RKO (cell line): ENCODE results near the gene CEP83.
A peak's percentile ranks its signal among the peaks of the same experiment; 100 is the strongest.
"Not testable (repeated sequence)": the region's sequence is repeated elsewhere in the genome, so short reads cannot be mapped to it uniquely, and the experiment has no call there.

Experiments
- DNase-seq: peaks from one replicate; pipeline ENCODE4 v3.0.0-alpha.2; 2016; ENCODE audit warnings: low spot score

Gene CEP83, protein sequence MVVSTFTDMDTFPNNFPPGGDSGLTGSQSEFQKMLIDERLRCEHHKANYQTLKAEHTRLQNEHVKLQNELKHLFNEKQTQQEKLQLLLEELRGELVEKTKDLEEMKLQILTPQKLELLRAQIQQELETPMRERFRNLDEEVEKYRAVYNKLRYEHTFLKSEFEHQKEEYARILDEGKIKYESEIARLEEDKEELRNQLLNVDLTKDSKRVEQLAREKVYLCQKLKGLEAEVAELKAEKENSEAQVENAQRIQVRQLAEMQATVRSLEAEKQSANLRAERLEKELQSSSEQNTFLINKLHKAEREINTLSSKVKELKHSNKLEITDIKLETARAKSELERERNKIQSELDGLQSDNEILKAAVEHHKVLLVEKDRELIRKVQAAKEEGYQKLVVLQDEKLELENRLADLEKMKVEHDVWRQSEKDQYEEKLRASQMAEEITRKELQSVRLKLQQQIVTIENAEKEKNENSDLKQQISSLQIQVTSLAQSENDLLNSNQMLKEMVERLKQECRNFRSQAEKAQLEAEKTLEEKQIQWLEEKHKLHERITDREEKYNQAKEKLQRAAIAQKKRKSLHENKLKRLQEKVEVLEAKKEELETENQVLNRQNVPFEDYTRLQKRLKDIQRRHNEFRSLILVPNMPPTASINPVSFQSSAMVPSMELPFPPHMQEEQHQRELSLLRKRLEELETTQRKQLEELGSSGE

DNA sequence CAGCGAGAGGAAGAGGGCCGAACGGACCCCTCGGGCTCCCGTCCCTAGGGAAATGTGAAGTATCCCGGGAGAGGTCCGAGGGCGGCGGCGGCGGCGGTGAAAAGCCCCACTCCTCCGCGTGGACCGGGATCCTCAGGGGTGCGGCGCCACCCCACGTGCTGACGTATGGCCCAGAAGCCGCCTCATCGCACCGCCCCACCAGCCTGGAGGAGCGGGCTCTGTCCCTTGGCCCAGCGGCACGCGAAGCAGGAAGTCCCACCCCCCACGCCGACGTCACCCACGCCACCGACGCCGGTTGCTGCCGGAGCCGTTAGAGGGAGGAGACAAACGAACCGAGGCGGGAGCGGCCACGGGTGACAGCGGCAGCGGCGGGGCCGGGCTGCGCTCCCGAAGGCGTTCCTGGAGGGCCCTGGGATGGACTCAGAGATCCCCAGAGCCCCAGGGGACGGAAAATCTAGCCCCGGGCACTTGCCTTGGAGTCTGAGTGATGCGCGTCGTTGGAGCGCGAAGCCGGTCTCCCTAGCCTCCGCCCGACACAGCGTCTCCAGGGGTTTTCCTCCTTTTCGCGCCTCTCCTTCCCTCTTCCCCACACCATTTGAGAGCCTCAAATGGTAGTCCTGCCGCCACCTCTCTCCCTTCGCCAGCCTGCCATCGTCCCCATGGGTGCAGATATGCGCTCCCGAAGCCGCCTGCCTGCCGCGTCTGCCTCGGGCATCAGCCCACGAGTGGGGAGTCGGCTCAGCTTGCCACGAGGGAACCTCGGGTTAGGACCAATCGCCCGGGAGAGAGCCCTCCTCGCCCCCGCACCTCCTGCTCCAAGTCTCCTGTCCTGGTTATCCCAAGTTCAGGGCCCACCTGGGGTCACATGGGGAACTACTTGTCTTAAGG lies at the start of gene CEP83:
CEP83 (minus strand) TSS at position 140 of the 888 bp plus-strand sequence. CDS start 47,377 bp downstream, outside the sequence.
- peak; percentile 91 for DNase-seq

DNA sequence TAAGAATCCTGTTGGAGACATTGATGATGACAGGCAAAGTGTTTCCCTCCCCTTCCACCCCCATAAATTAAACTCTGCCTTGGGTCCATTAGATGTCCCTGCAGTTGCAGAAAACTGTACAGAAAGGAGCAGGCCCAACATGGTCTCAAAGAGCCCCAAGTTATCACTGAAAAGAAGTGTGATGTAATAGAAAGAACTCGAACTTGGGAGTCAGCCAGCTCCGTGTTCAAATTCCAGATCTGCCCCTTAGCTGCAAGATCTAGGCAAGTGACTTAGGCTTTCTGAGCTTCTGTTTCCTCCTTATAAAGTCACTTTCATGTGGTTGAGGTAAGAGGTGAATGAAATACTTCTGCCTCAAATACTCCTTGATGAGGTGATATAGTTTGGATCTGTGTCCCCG lies 49.6 kb upstream of the CEP83 start:
- DNase-seq: no peak

DNA sequence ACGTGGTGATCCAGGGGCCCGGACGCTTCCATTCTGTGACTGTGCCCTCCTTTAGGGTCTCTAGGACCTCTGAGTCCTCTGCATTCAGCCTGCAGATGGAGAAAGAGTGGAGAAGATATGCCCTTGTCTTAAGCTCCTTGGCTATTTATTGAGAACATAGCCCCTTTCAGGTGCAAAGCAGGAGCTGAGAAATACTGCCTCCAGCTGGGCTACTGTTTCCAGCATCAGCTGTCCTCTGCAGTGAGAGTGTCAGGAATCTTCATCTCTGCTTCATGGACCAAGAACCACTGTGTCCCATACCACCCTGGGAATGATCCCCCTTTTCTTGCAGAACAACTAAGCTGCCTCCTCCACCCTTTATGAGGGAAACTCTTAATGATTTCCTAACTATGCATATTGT lies 47.8 kb upstream of the CEP83 start:
- DNase-seq: no peak

DNA sequence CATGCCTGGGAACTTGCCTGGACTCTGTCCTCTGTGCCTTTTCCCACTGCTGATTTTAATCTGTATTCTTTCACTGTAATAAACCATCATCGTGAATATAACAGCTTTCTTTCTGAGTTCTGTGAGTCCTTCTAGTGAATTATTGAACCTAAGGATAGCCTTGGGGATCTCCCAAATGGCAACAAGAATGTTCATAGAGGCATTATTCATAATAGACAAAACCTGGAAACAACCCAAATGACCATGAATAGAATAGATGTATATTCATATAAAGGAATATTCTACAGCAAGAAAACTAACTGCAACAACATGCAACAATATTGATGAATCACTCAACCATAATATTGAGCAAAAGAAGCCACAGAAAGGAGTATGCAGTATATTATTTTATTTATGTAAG lies 44.7 kb upstream of the CEP83 start:
- no peak for DNase-seq

DNA sequence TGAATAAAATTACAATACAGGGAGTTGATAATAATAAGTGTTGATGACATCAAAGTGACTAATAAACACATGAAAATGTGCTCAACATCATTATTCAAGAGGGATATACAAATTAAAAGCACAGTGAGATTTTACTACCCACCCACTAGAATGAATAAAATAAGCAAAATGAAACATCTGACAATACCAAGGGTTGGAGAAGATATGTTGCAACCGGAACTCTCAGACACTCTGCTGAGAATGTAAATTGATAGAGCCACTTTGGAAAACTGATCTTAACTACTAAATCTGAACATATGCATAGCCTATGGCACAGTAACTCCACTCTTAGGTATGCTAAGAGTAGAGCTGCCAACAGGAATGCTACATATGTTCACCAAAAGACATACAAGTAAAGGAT lies 44.0 kb upstream of the CEP83 start:
- DNase-seq: no peak

DNA sequence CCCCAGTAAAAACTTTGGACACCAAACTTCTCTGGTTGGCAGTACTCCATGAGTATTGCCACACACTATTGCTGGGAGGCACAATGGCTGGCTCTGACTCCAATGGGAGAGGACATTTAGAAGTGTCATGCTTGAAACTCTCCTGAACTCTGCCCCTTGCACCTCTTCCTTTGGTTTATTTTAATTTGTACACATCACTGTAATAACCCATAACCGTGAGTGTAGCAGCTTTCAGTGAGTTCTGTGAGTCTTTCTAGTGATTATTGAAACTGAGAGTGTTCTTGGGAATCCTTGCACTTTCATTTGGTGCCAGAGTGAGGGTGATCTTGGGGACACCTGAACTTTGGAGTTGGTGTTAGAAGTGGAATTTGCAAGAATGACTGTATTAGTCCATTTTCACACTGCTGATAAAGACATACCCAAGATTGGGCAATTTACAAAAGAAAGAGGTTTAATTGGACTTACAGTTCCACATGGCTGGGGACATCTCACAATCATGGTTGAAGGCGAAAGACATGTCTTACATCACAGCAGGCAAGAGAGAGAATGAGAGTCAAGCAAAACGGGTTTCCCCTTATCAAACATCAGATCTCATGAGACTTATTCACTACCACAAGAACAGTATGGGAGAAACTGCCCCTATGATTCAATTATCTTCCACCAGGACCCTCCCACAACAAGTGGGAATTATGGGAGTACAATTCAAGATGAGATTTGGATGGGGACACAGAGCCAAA lies 41.3 kb upstream of the CEP83 start:
- no peak for DNase-seq

DNA sequence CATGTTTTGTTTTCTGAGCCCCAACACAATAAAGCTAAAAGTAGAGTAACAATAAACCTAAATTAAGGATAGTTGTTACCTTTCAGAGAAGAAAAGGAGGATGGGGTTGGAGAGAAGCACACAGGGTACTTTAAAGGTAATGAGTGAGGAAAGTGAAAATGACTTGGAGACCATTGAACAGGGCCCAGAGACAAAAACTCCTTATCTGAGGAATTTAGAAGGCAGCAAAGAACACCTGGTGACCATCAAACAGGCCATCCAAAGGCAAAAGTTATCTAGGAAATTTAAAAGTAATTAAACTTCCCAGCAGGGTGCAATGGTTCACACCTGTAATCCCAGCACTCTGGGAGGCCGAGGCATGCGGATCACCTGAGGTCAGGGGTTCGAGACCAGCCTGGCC lies 39.0 kb upstream of the CEP83 start:
- DNase-seq: no peak

DNA sequence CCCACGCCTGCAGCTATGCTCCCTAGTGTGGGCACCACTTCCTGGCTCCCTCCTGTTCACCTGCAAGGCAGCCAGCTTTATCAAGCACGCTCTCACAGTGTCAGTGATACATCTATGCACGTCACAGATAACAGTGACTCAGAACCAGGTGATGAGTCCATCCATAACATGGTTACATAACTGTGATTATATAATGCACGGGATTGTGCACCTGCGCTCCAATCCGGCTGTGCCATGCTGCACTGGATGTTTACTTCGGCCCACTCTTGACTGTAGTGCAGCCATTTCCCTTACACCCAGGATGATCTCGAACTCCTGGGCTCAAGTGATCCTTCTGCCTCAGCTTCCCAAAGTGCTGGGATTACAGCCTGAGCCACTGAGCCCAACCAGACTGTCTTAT lies 38.4 kb upstream of the CEP83 start:
- DNase-seq: peak; percentile 29

DNA sequence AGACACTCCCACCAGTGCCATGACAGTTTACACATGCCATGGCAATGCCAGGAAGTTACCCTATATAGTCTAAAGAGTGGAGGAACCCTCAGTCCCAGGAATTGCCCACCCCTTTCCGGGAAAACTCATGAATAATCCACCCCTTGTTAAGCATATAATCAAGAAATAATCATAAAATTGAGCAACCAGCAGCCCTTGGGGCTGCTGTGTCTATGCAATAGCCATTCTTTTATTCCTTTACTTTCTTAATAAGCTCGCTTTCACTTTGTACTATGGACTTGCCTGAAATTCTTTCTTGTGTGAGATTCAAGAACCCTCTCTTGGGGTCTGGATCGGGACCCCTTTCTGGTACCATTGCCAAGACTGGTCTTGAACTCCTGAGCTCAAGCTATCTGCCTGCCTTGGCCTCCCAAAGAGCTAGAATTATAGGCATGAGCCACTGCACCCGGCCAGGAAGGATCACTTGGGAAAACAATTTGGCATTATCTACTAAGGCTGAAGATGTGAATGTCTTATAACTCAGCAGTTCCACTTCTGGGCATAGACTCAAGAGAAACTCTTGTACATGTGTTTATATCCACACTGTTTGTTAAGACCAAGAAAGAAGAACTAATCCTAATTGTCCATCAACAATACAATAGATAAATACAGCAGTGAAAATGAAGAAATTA lies 35.9 kb upstream of the CEP83 start:
- DNase-seq: no peak

DNA sequence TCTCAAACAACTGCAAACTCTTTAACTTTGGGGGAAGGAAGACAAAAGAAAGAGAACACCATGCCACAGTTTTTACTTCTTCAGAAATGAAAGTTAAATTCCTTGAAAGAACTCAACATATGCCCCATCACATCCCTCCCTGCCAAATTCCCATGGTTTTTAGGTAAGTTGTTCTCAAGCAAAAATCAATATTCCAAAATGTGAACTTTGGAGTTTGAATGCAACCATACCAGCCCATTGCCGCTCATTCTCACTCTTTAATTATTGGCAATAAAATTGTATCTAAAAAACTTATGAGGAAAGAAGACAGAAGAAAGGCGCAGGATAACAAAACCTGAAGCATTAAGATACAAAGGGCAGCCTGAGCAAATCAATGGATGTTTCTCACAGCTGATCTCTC lies 31.8 kb upstream of the CEP83 start:
- DNase-seq: no peak

DNA sequence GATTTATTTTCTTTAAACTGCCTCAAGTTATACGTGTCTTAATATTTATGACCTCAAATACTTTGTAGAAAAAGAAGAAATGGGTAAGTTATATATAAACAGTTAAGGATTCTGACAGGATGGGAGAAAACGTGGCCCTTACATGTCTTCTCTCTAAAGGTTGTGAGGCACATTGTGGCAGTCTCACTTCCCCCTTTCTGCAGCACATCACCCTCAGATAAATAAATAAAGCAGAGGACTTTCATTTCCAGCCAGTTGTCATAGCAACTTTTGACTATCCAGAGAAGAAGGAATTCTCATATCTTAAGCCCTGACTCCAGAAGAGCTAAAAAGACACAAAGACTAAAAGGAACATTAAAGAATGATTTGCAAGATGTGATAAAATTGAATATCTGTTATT lies 28.8 kb upstream of the CEP83 start:
- no peak for DNase-seq

DNA sequence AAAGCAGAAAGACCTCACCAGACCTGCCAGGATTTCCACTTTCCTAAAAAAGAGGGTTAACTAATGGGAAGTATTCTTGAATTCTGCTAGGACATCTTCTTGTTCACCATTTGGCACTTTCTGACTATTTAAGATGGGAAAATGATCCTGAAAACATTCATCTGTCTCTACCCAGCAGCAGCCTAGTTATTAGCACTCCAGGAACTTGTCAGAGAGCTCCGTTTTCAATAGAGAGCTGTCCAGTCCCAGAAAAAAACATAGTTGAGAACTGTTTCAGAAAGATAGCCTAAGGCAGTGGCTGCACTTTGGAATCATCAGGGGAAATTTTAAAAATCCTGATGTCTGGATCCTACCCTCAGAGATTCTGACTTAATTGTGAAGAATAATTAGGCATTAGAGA lies 22.1 kb upstream of the CEP83 start:
- no peak for DNase-seq

DNA sequence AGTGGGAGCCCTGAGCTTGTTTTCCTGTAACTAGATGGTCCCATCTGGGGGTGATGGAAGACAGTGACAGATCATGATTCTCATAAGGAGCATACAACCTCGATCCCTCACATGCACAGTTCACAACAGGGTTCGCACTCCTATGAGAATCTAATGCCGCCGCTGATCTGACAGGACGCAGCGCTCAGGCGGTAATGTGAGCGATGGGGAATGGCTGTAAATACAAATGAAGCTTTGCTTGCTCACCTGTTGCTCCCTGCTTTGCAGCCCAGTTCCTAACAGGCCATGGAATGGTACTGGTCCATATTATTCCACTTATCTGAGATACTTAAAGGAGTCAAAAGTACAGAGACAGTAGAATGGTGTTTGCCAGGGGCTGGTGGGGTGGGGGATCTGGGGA lies 9.9 kb upstream of the CEP83 start:
- no peak for DNase-seq

DNA sequence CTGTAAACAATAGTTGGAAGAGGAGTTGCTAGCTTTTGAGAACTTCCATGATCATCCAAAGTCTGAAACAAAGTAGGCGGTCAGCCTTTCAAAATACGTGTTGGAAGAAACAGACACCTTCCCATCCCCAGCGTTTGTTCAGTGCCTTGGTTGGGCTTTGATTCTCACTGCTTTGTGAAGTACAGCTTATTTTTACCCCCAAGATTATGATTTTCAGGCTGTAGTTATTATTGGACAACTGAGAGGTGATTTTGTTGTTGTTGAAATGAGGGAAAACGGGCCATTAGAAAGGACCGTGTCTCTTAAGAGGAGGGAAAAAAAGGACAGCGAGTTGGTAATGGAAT lies 921 bp upstream of the CEP83 start:
- DNase-seq: no peak

DNA sequence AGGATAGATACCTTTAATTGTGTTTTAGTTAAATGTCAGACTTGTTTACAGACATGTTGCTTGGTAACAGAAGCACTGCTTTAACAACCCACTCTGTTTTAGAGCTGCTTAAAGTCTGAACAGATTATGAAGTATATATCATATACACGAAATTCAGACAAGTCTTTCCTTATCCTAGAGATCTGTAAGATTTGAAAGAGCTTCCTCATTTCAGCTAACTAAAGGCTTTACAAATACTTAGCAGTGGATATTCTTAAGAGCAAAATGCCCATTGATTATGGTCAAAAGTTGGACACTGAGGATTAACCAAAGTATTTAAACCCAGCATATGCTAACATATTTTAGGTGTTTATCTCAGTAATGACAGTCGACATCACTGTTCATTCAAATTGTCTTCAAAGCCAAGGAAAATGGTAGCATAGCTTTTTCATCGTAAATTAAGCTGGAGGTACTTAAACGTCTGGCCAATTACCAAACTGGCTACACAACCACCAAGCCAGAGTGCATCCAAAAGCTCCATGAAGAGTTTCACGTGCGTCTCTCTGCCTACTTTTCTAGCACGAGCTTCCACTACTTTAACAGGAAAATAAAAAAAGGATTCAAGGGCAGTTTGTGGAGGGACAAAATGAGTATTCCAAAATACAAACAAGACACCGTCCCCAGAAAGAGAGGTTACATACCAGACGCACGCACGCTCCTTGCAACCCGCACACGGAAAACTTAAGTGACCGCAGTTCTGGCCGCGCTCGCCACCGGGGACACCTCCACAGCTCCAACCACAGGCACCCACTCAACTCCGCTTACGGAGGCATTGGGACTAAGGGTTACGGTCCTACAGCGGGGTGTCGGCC lies 565 bp downstream of the CEP83 start:
- DNase-seq: peak; percentile 53

DNA sequence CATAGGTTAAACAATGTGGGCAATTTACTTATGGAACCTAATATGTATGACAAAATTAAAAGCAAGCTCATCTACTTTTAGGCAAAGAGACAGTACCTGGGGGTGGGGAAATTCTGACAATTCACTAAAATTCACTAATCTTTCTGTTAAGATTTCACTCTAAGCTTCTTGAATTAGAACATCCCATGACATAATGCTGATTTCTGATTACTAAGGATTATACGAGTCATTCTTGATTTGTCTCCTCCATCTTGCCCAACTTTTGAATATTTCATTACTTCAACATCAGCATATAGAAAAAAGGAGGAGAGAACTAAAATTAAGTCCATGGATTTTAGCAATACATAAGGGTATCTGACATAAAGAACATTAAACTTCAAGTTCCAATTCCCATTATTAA lies 2.4 kb downstream of the CEP83 start:
- peak; percentile 51 for DNase-seq

DNA sequence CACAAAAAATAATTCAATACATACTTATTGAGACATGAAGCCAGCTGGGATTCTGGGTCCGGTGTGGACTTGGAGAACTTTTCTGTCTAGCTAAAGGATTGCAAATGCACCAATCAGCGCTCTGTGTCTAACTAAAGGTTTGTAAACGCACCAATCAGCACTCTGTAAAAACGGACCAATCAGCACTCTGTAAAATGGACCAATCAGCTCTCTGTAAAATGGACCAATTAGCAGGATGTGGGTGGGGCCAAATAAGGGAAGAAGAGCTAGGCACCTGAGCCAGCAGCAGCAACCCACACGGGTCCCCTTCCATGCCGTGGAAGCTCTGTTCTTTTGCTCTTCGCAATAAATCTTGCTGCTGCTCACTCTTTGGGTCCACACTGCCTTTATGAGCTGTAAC lies 5.3 kb downstream of the CEP83 start:
- DNase-seq: not testable (repeated sequence)

DNA sequence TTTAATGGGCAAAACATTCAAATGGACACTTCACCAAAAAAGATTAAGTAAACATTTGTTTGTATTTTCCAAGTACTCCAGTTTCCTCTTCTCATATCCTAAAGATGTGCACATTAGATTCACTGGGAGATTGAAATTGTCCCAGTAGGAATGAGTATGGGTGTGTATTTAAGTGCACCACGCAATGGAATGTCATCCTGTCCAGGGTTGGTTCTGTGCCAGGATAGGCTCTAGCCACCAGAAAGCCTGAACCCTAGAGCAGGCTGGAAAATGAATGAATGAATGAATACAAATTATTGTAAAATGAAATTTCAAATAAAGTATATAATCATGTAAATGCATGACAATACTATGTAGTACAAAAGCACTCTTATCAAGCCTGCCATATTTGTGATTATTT lies 14.0 kb downstream of the CEP83 start:
- DNase-seq: no peak

DNA sequence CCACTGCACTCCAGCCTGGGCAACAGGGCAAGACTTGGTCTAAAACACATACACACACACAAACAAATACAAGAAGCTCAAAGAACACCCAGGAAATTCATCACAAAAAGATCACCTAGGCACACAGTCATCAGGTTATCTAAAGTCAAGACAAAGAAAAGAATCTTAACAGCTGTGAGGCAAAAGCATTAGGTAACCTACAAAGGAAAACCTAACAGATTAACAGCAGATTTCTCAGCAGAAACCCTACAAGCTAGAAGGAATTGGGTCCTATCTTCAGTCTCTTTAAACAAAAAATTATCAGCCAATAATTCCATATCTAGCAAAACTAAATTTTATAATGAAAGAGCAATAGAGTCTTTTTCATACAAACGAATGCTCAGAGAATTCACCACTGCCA lies 22.4 kb downstream of the CEP83 start:
- no peak for DNase-seq

DNA sequence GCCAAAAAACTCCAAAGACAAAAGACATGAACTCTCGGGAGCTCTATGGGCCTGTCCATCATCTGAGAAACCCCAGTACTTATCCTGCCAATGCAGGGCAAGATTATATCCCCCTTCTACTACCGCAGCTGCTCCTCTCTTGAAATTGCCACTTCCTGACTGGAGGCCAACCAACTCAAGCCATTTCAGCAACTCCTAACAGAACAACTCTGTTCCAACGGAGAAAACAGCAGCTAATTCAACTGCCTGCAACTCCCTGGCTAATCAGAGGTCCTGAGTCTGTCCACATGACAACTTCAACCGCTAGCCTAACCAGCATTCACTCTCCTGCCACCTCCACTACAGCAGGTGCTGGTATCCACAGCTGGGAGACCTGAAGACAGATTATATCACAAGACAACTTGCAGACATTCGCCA lies 24.1 kb downstream of the CEP83 start:
- DNase-seq: no peak

DNA sequence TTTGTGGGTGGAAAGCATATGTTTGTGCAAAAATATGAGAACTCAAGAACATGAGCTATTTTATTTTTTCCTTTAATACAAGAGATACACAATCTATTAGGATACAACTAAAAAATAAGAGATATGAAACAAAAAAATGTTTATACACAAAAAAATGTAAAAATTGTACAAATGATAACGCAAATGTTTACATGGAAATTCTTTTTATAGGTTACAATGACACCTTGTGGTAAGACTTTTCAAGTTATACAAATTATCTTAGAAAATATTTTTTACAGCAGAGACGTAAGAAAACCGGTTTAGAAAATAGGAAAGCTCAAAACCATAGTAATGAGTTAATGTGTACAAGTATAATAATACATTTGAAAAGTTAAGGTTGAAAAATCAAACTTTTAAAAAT lies 25.5 kb downstream of the CEP83 start:
- DNase-seq: no peak
